IMR-90 (cell line): ENCODE results near the gene SLC16A1. TPM values are rescaled to one million over a fixed set of nuclear protein-coding genes. Genes with fewer than 3 reads are reported as not detected.
"Not testable (repeated sequence)": the region's sequence is repeated elsewhere in the genome, so short reads cannot be mapped to it uniquely, and the experiment has no call there.

ENCODE experiments used
- ATAC-seq: fragments of 200-7000 bp; cut with Tn5 transposase; 2 replicates; pipeline ENCODE4 v1.9.1; 2020; ENCODE audit warnings: low read depth, mild to moderate bottlenecking, moderate library complexity
- BruUV-seq: library from RNA; stranded (reverse); fragments of 400-500 nt; replicated peaks from 2 replicates; lab custom pipeline; 2021; lab: Mats Ljungman, UMichigan
- CTCF ChIA-PET: fragments of 300-600 bp; formaldehyde crosslinking; extraction: SDS; loops from one replicate; lab custom pipeline; 2021; ENCODE audit warnings: antibody characterized with exemption; lab: Yijun Ruan, JAX
- POLR2A ChIA-PET: fragments of 300-600 bp; sonication (Branson Sonifier 250); formaldehyde crosslinking; loops from one replicate; lab custom pipeline; 2022; ENCODE audit warnings: antibody characterized with exemption; ENCODE audit not compliant: unreplicated experiment; lab: Charles Lee
- DNase-seq: peaks from one replicate; pipeline ENCODE4 v3.0.0; 2013
- H2AFZ ChIP-seq: replicated peaks from 2 replicates; pipeline ENCODE3; 2013; ENCODE audit warnings: low read length, mild to moderate bottlenecking; ENCODE audit not compliant: poor library complexity
- H2AK5ac ChIP-seq: 2 replicates; pipeline ENCODE4 v1.6.1; 2013; ENCODE audit warnings: low read depth, low read length, inconsistent platforms
- H2AK9ac ChIP-seq: replicated peaks from 2 replicates; pipeline ENCODE3; 2013; ENCODE audit warnings: mild to moderate bottlenecking, low read depth, low read length, moderate library complexity; ENCODE audit not compliant: poor library complexity
- H2BK120ac ChIP-seq: 2 replicates; pipeline ENCODE4 v1.6.1; 2013; ENCODE audit warnings: low read depth, low read length, inconsistent platforms
- H2BK15ac ChIP-seq: 3 replicates; pipeline ENCODE4 v1.6.1; 2013; ENCODE audit warnings: low read depth, low read length, inconsistent platforms
- H2BK20ac ChIP-seq: 2 replicates; pipeline ENCODE4 v1.6.1; 2013; ENCODE audit warnings: low read depth, mild to moderate bottlenecking, inconsistent platforms, low read length, moderate library complexity
- H2BK5ac ChIP-seq: 2 replicates; pipeline ENCODE4 v1.6.1; 2013; ENCODE audit warnings: mild to moderate bottlenecking, low read depth, low read length, inconsistent platforms; ENCODE audit not compliant: poor library complexity, severe bottlenecking
- H3K14ac ChIP-seq: replicated peaks from 2 replicates; pipeline ENCODE4 v1.6.1; 2013; ENCODE audit warnings: low read depth, low read length, inconsistent platforms
- H3K18ac ChIP-seq: 2 replicates; pipeline ENCODE4 v1.6.1; 2013; ENCODE audit warnings: low read depth, low read length, control low read depth
- H3K23ac ChIP-seq: 2 replicates; pipeline ENCODE4 v1.6.1; 2013; ENCODE audit warnings: low read depth, low read length, inconsistent platforms
- H3K27ac ChIP-seq: 2 replicates; pipeline ENCODE4 v1.5.1; 2013; ENCODE audit warnings: mild to moderate bottlenecking, control low read depth, low read length; ENCODE audit not compliant: insufficient read depth
- H3K27me3 ChIP-seq: 2 replicates; pipeline ENCODE4 v1.6.1; 2013; ENCODE audit warnings: low read length; ENCODE audit not compliant: control insufficient read depth, insufficient read depth
- H3K36me3 ChIP-seq: 2 replicates; pipeline ENCODE4 v1.6.1; 2013; ENCODE audit warnings: low read length, mixed read lengths; ENCODE audit not compliant: control insufficient read depth, insufficient read depth
- H3K4ac ChIP-seq: 2 replicates; pipeline ENCODE4 v1.6.1; 2013; ENCODE audit warnings: low read depth, low read length, inconsistent platforms
- H3K4me1 ChIP-seq: 2 replicates; pipeline ENCODE4 v1.6.1; 2013; ENCODE audit warnings: low read length, mixed read lengths; ENCODE audit not compliant: control insufficient read depth, insufficient read depth
- H3K4me2 ChIP-seq: 2 replicates; pipeline ENCODE4 v1.6.1; 2013; ENCODE audit warnings: low read depth, mild to moderate bottlenecking, control low read depth, low read length, moderate library complexity
- H3K4me3 ChIP-seq: 2 replicates; pipeline ENCODE4 v1.5.1; 2013; ENCODE audit warnings: low read depth, mild to moderate bottlenecking, control low read depth, low read length, moderate library complexity; ENCODE audit not compliant: insufficient read depth
- H3K56ac ChIP-seq: 2 replicates; pipeline ENCODE4 v1.6.1; 2013; ENCODE audit warnings: low read length, inconsistent platforms; ENCODE audit not compliant: insufficient read depth; ENCODE audit errors: extremely low read depth
- H3K79me1 ChIP-seq, 2 experiments: 2 replicates each; pipeline ENCODE4 v1.6.1; 2013; ENCODE audit warnings: low read length in 2 of 2, inconsistent platforms in 1 of 2, low read depth in 1 of 2
- H3K9ac ChIP-seq: 2 replicates; pipeline ENCODE4 v1.6.1; 2013; ENCODE audit warnings: low read depth, low read length, control low read depth
- H3K9me1 ChIP-seq: 2 replicates; pipeline ENCODE4 v1.6.1; 2013; ENCODE audit warnings: low read length, inconsistent platforms; ENCODE audit not compliant: insufficient read depth
- H3K9me3 ChIP-seq: 2 replicates; pipeline ENCODE4 v1.6.1; 2013; ENCODE audit warnings: low read length; ENCODE audit not compliant: control insufficient read depth, insufficient read depth
- H4K20me1 ChIP-seq: 2 replicates; pipeline ENCODE4 v1.6.1; 2013; ENCODE audit warnings: low read length, inconsistent platforms; ENCODE audit not compliant: insufficient read depth
- H4K5ac ChIP-seq: 2 replicates; pipeline ENCODE4 v1.6.1; 2013; ENCODE audit warnings: mild to moderate bottlenecking, low read depth, low read length, control low read depth
- H4K8ac ChIP-seq, 2 experiments: 2 replicates each; pipeline ENCODE4 v1.6.1; 2013; ENCODE audit warnings: low read depth in 2 of 2, low read length in 2 of 2, control low read depth in 1 of 2, inconsistent platforms in 1 of 2
- H4K91ac ChIP-seq: 2 replicates; pipeline ENCODE4 v1.6.1; 2013; ENCODE audit warnings: low read depth, low read length, inconsistent platforms; ENCODE audit not compliant: insufficient read depth
- MAFK ChIP-seq: IDR thresholded peaks from 2 replicates; pipeline ENCODE4 v1.6.1; 2012; ENCODE audit warnings: low read depth, low read length, improper control_type of control experiment
- WGBS, 2 experiments: methylation state at CpG; one replicate each; pipeline versions ENCODE4 v1.1.5 to v1.1.7; 2013; ENCODE audit warnings: missing lambda C conversion rate in 2 of 2; ENCODE audit not compliant: insufficient read length in 1 of 2; ENCODE audit errors: extremely low coverage in 2 of 2; 5-methylcytosine and 5-hydroxymethylcytosine counted together
- dilution Hi-C: fragments of 300-500 bp; cut with HindIII; formaldehyde crosslinking; loops from one replicate; pipeline ENCODE4 v1.14.3; 2018; ENCODE audit warnings: low sequenced_read_pairs; ENCODE audit not compliant: unreplicated experiment
- in situ Hi-C: fragments of 300-500 bp; cut with MboI; formaldehyde crosslinking; loops from 3 replicates; pipeline ENCODE4 v1.14.3; 2019; ENCODE audit warnings: low sequenced_read_pairs, inconsistent platforms, mixed read lengths
- intact Hi-C: fragments of 100-400 bp; cut with micrococcal nuclease; formaldehyde crosslinking; loops from 2 replicates; pipeline ENCODE4 v1.10.0; 2022
- polyA plus RNA-seq, 3 experiments: library from polyadenylated mRNA; depleted of rRNA; stranded (reverse); fragments of >200 nt; gene quantifications; 2 replicates each; pipeline ENCODE4 v1.2.3, GENCODE V29; 2012; ENCODE audit warnings: low replicate concordance in 1 of 3
- total RNA-seq: library from RNA; depleted of rRNA; stranded (reverse); fragments of >200 nt; gene quantifications from 2 replicates; pipeline ENCODE4 v1.2.3, GENCODE V29; 2012
- TF ChIP-seq, protein P1 (sequence below): conservative IDR thresholded peaks from 2 replicates; pipeline ENCODE4 v1.5.1; 2012; ENCODE audit warnings: mild to moderate bottlenecking, low read depth, low read length, improper control_type of control experiment

The SLC16A1 gene
- total and polyA plus RNA-seq, 2 of the 4 experiments (the other 2 are of a cell fraction), result 32.9 to 156 TPM

- Histone ChIP-seq H2AK5ac (no peak overlapping the region), H2BK20ac (no peak overlapping the region), H3K79me1 (peaks cover 0 to 6% of the 10 kb centered on the region in 2 experiments; a peak in 1 of 4 replicates), H2BK5ac (no peak overlapping the region), H4K5ac (no peak overlapping the region), H3K27me3 (no peaks in the 10 kb centered on the region), H4K8ac (no peak overlapping the region), H2BK15ac (no peak overlapping the region), H3K27ac (no peak overlapping the region), H3K9me1 (peaks cover 5% of the 10 kb centered on the region; the same call in 1 of the 2 replicates), H4K91ac (no peak overlapping the region), H3K4me1 (no peaks in the 10 kb centered on the region), H3K9me3 (no peaks in the 10 kb centered on the region), H3K56ac (no peak overlapping the region), H3K4me3 (no peak overlapping the region), H2BK120ac (no peak overlapping the region), H3K9ac (no peak overlapping the region), H2AK9ac (no peak overlapping the region), H3K4me2 (no peak overlapping the region), H4K20me1 (no peaks in the 10 kb centered on the region), H3K14ac (no peak overlapping the region), H3K36me3 (no peaks in the 10 kb centered on the region), H3K4ac (no peak overlapping the region), H3K23ac (no peak overlapping the region), H3K18ac (no peak overlapping the region), H2AFZ (no peak overlapping the region)
- in situ Hi-C loops, result no loop called here
- intact Hi-C loops, result no loop called here
- no peak for ATAC-seq
- no TSS peak for BruUV-seq
- no CpG with 5 or more reads among the region's 2 CpGs for WGBS, 2 experiments
- DNase-seq, result no peak
- TF ChIP-seq MAFK, result peak; percentile 88
- TF ChIP-seq, protein P1, sequence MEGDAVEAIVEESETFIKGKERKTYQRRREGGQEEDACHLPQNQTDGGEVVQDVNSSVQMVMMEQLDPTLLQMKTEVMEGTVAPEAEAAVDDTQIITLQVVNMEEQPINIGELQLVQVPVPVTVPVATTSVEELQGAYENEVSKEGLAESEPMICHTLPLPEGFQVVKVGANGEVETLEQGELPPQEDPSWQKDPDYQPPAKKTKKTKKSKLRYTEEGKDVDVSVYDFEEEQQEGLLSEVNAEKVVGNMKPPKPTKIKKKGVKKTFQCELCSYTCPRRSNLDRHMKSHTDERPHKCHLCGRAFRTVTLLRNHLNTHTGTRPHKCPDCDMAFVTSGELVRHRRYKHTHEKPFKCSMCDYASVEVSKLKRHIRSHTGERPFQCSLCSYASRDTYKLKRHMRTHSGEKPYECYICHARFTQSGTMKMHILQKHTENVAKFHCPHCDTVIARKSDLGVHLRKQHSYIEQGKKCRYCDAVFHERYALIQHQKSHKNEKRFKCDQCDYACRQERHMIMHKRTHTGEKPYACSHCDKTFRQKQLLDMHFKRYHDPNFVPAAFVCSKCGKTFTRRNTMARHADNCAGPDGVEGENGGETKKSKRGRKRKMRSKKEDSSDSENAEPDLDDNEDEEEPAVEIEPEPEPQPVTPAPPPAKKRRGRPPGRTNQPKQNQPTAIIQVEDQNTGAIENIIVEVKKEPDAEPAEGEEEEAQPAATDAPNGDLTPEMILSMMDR, result no peak
- CTCF ChIA-PET, result no interaction called here
- POLR2A ChIA-PET, result no interaction called here
- dilution Hi-C loops, result no loop called here
Measured at GRCh38 chr1:112982328-112982727, 26.3 kb upstream of the SLC16A1 start.

- H3K4me1 ChIP-seq, dilution Hi-C loops: not testable (repeated sequence)
- WGBS, 2 experiments, result no CpG with 5 or more reads among the region's 8 CpGs
Measured at GRCh38 chr1:112981834-112982233, 25.8 kb upstream of the SLC16A1 start.

More at GRCh38 chr1:112981834-112982233, 25.8 kb upstream of the SLC16A1 start:
- H3K4ac ChIP-seq, H3K14ac ChIP-seq, H4K8ac ChIP-seq, H3K9me3 ChIP-seq, H3K27me3 ChIP-seq, H3K18ac ChIP-seq, in situ Hi-C loops, BruUV-seq, H2BK15ac ChIP-seq, H3K36me3 ChIP-seq, H2AK5ac ChIP-seq, H3K27ac ChIP-seq, intact Hi-C loops, H2BK20ac ChIP-seq, H3K9me1 ChIP-seq, H2AK9ac ChIP-seq, H3K4me2 ChIP-seq, H2AFZ ChIP-seq, H3K4me3 ChIP-seq, H3K23ac ChIP-seq, CTCF ChIA-PET, H2BK5ac ChIP-seq, H3K79me1 ChIP-seq, H2BK120ac ChIP-seq, H3K9ac ChIP-seq, H4K20me1 ChIP-seq, H4K5ac ChIP-seq, DNase-seq, POLR2A ChIA-PET, H3K56ac ChIP-seq, H4K91ac ChIP-seq, ATAC-seq: not testable (repeated sequence)
